ENCODE measurements around the gene ACE2. TPM values are rescaled to one million over a fixed set of nuclear protein-coding genes. Genes with fewer than 3 reads are reported as not detected.

Gene ACE2
- total RNA-seq, 1 experiment from 2014 or later, result not detected

DNA sequence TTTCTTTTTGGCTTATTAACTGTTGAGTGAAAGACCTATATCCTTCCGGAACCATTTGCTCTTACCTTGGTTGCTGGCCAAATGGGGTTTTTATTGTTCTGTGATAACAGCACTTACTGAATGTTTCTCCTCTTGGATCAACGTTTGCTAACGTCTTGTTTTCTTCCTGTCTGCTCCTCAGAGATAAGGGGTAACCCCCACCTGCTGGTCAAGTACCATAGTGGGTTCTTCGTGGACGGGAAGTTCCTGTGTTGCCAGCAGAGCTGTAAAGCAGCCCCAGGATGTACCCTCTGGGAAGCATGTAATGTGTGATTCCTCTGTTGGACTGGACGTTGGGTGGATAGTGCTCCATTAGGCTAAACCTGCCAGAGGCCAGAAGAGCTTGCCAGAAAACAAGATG, 84.8 kb downstream of the ACE2 start:
- Mint-ChIP-seq H3K36me3 (no peaks in the 10 kb centered on the region), H3K27me3 (ENCODE audit: low read depth) (no peaks in the 10 kb centered on the region), H3K27ac (no peak overlapping the region), H3K9me3 (no peaks in the 10 kb centered on the region), H3K4me3 (no peak overlapping the region), H3K4me1 (0 out of 2 replicates have a peak, but pooled peaks cover 2% of the 10 kb centered on the region)
- TF ChIP-seq, protein P1, sequence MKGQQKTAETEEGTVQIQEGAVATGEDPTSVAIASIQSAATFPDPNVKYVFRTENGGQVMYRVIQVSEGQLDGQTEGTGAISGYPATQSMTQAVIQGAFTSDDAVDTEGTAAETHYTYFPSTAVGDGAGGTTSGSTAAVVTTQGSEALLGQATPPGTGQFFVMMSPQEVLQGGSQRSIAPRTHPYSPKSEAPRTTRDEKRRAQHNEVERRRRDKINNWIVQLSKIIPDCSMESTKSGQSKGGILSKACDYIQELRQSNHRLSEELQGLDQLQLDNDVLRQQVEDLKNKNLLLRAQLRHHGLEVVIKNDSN (CRISPR knock-in tag; IDR thresholded peaks at IDR 0.05), result no peak
- TF ChIP-seq, protein P2, sequence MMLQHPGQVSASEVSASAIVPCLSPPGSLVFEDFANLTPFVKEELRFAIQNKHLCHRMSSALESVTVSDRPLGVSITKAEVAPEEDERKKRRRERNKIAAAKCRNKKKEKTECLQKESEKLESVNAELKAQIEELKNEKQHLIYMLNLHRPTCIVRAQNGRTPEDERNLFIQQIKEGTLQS (CRISPR knock-in tag; conservative IDR thresholded peaks at IDR 0.05), result no peak
- TF ChIP-seq, protein P3, sequence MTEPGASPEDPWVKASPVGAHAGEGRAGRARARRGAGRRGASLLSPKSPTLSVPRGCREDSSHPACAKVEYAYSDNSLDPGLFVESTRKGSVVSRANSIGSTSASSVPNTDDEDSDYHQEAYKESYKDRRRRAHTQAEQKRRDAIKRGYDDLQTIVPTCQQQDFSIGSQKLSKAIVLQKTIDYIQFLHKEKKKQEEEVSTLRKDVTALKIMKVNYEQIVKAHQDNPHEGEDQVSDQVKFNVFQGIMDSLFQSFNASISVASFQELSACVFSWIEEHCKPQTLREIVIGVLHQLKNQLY (CRISPR knock-in tag; IDR thresholded peaks at IDR 0.05), result no peak
- ChIA-PET POLR2A (no interaction called here), CTCF (no interaction called here)
- ATAC-seq (no peak), DNase-seq (ENCODE audit: low spot score) (no peak)

DNA sequence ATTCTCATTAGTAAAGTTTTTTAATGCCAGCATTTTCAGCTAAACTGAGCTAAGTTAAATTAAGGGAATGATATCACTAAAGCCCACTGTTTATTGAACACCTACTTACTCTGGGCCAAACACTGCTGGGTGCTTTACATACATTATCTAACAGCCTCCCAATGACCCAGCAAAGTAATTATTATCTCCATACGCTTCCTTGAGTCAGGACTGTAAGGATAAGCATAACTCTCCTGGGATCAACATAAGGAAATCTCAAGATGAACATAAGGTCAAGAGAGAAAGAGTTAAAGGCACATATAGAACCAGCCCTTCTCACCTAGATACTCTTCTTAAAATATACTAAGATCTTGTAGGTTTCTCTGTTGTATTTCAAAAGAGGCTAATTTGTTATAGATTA, 86.5 kb downstream of the ACE2 start:
- H3K27me3 Mint-ChIP-seq (ENCODE audit: low read depth), result no peaks in the 10 kb centered on the region
- no peaks in the 10 kb centered on the region for H3K36me3 Mint-ChIP-seq
- H3K4me3 Mint-ChIP-seq, result no peak overlapping the region
- CTCF ChIA-PET, result interaction anchor here (1.3 kb wide), 1 partner anchor 43 kb away, joined by 3 read pairs; no protein-coding TSS in a partner anchor
- 0 out of 2 replicates have a peak, but pooled peaks cover 2% of the 10 kb centered on the region for H3K4me1 Mint-ChIP-seq
- no peaks in the 10 kb centered on the region for H3K9me3 Mint-ChIP-seq
- no peak overlapping the region for H3K27ac Mint-ChIP-seq
- no peak for TF ChIP-seq NFYB (CRISPR knock-in tag; conservative IDR thresholded peaks at IDR 0.05; ENCODE audit: low read depth)
- TF ChIP-seq CREB1 (CRISPR knock-in tag; IDR thresholded peaks at IDR 0.05), result no peak
- TF ChIP-seq, protein P4, sequence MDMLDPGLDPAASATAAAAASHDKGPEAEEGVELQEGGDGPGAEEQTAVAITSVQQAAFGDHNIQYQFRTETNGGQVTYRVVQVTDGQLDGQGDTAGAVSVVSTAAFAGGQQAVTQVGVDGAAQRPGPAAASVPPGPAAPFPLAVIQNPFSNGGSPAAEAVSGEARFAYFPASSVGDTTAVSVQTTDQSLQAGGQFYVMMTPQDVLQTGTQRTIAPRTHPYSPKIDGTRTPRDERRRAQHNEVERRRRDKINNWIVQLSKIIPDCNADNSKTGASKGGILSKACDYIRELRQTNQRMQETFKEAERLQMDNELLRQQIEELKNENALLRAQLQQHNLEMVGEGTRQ (CRISPR knock-in tag; IDR thresholded peaks at IDR 0.05), result no peak
- TF ChIP-seq JAZF1 (CRISPR knock-in tag; IDR thresholded peaks at IDR 0.05), result no peak
- POLR2A ChIA-PET, result no interaction called here
- ATAC-seq (no peak), DNase-seq (ENCODE audit: low spot score) (no peak)

DNA sequence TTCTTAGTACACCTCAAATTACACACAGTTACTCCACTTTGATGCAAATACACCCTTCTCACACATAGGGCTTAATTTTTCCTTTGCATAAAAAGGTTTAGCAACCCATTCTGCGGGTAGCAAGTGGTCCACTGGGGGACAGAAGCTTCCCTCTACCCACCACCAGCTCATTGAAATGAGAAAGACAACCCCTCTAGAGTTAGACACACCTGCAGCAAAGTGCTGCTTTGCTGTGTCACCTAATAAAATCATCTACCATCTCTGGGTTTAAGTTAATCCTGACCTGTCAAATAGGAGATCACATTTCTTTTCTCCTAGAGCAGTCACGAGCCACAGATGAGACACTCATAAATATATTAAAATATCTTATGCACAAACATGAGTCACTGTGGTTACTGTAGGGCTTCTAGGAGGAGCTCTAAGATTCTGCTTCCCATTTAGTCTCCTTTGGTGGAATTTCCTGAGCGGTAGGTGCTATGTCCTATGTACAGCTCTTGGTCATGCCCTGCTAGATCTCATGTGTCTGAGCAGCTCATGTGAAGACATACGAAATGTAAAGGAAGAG, 88.3 kb downstream of the ACE2 start:
- no peak for DNase-seq (ENCODE audit: low spot score)
- Mint-ChIP-seq H3K27me3 (ENCODE audit: low read depth) (no peaks in the 10 kb centered on the region), H3K4me1 (0 out of 2 replicates have a peak, but pooled peaks cover 2% of the 10 kb centered on the region), H3K4me3 (no peak overlapping the region), H3K9me3 (no peaks in the 10 kb centered on the region), H3K27ac (no peak overlapping the region), H3K36me3 (no peaks in the 10 kb centered on the region)
- TF ChIP-seq FOXJ3 (CRISPR knock-in tag; IDR thresholded peaks at IDR 0.05; ENCODE audit: borderline replicate concordance), result no peak
- no peak for TF ChIP-seq NR2C2 (CRISPR knock-in tag; IDR thresholded peaks at IDR 0.05)
- TF ChIP-seq CREB1 (CRISPR knock-in tag; IDR thresholded peaks at IDR 0.05), result no peak
- TF ChIP-seq KAT7 (CRISPR knock-in tag; IDR thresholded peaks at IDR 0.05; ENCODE audit: borderline replicate concordance), result no peak
- TF ChIP-seq ZNF671 (CRISPR knock-in tag; IDR thresholded peaks at IDR 0.05), result no peak
- TF ChIP-seq ZNF219 (CRISPR knock-in tag; IDR thresholded peaks at IDR 0.05; ENCODE audit: borderline replicate concordance), result no peak
- no peak for TF ChIP-seq NR1H2 (CRISPR knock-in tag; IDR thresholded peaks at IDR 0.05)
- TF ChIP-seq OVOL2 (CRISPR knock-in tag; IDR thresholded peaks at IDR 0.05; ENCODE audit: borderline replicate concordance), result no peak
- TF ChIP-seq ZBTB21 (CRISPR knock-in tag; IDR thresholded peaks at IDR 0.05; ENCODE audit: borderline replicate concordance), result no peak
- TF ChIP-seq, protein P5, sequence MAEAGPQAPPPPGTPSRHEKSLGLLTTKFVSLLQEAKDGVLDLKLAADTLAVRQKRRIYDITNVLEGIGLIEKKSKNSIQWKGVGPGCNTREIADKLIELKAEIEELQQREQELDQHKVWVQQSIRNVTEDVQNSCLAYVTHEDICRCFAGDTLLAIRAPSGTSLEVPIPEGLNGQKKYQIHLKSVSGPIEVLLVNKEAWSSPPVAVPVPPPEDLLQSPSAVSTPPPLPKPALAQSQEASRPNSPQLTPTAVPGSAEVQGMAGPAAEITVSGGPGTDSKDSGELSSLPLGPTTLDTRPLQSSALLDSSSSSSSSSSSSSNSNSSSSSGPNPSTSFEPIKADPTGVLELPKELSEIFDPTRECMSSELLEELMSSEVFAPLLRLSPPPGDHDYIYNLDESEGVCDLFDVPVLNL (CRISPR knock-in tag; IDR thresholded peaks at IDR 0.05; ENCODE audit: borderline replicate concordance, low read depth), result no peak
- no peak for TF ChIP-seq ZNF416 (CRISPR knock-in tag; IDR thresholded peaks at IDR 0.05)
- TF ChIP-seq, protein P6, sequence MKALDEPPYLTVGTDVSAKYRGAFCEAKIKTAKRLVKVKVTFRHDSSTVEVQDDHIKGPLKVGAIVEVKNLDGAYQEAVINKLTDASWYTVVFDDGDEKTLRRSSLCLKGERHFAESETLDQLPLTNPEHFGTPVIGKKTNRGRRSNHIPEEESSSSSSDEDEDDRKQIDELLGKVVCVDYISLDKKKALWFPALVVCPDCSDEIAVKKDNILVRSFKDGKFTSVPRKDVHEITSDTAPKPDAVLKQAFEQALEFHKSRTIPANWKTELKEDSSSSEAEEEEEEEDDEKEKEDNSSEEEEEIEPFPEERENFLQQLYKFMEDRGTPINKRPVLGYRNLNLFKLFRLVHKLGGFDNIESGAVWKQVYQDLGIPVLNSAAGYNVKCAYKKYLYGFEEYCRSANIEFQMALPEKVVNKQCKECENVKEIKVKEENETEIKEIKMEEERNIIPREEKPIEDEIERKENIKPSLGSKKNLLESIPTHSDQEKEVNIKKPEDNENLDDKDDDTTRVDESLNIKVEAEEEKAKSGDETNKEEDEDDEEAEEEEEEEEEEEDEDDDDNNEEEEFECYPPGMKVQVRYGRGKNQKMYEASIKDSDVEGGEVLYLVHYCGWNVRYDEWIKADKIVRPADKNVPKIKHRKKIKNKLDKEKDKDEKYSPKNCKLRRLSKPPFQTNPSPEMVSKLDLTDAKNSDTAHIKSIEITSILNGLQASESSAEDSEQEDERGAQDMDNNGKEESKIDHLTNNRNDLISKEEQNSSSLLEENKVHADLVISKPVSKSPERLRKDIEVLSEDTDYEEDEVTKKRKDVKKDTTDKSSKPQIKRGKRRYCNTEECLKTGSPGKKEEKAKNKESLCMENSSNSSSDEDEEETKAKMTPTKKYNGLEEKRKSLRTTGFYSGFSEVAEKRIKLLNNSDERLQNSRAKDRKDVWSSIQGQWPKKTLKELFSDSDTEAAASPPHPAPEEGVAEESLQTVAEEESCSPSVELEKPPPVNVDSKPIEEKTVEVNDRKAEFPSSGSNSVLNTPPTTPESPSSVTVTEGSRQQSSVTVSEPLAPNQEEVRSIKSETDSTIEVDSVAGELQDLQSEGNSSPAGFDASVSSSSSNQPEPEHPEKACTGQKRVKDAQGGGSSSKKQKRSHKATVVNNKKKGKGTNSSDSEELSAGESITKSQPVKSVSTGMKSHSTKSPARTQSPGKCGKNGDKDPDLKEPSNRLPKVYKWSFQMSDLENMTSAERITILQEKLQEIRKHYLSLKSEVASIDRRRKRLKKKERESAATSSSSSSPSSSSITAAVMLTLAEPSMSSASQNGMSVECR (CRISPR knock-in tag; IDR thresholded peaks at IDR 0.05; ENCODE audit: borderline replicate concordance), result no peak
- no peak for TF ChIP-seq JUN (CRISPR knock-in tag; IDR thresholded peaks at IDR 0.05)
- TF ChIP-seq, protein P7, sequence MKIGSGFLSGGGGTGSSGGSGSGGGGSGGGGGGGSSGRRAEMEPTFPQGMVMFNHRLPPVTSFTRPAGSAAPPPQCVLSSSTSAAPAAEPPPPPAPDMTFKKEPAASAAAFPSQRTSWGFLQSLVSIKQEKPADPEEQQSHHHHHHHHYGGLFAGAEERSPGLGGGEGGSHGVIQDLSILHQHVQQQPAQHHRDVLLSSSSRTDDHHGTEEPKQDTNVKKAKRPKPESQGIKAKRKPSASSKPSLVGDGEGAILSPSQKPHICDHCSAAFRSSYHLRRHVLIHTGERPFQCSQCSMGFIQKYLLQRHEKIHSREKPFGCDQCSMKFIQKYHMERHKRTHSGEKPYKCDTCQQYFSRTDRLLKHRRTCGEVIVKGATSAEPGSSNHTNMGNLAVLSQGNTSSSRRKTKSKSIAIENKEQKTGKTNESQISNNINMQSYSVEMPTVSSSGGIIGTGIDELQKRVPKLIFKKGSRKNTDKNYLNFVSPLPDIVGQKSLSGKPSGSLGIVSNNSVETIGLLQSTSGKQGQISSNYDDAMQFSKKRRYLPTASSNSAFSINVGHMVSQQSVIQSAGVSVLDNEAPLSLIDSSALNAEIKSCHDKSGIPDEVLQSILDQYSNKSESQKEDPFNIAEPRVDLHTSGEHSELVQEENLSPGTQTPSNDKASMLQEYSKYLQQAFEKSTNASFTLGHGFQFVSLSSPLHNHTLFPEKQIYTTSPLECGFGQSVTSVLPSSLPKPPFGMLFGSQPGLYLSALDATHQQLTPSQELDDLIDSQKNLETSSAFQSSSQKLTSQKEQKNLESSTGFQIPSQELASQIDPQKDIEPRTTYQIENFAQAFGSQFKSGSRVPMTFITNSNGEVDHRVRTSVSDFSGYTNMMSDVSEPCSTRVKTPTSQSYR (CRISPR knock-in tag; IDR thresholded peaks at IDR 0.05), result no peak
- no peak for TF ChIP-seq CBFB (CRISPR knock-in tag; IDR thresholded peaks at IDR 0.05; ENCODE audit: low read depth)
- TF ChIP-seq TCF7 (CRISPR knock-in tag; IDR thresholded peaks at IDR 0.05; ENCODE audit: low read depth), result no peak
- ATAC-seq, result no peak
- ChIA-PET CTCF (no interaction called here), POLR2A (no interaction called here)
